HG03575 (cell line): ENCODE measurements around the gene MYO18B.

Experiments used
- ATAC-seq: cut with Tn5 transposase; IDR thresholded peaks from one replicate; pipeline ENCODE4 v1.9.1; 2021; ENCODE audit not compliant: unreplicated experiment, insufficient number of reproducible peaks, low FRiP score; ENCODE audit errors: extremely low read depth

Gene MYO18B

DNA sequence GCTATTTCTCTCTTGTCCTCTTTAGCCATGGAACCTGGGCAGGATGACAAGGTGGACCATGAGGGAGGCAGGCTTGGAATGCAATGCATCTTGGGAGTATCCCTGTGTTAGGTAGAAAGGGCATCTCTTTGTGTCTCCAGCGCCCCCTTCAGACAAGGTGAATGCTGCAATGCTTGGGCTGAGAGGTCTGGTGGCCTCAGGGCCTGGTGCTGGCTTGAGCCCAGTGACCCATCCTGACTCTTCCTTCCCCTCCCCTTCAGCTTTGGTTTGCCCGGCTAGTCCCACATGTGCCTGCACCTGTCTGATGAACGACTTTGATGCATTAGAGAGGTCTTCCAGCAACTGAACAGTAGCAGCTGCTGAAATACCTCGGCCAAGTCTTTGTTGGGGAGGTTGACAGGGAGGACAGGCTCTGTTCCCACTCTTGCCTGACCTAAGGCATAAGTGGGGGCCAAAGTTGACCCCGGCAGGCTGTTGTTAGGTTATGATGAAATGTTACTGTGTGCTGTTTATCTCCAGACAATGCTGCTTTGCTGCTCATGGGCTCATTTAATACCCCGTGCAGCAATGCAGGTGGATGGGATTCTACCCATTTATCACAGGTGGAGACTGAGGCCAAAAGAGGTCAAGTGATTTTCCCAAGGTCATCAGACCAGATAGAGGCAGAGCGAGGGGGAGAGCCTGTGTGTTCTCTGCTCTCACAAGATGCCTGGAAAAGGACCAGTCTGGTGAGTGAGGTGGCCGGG is 22.5 kb downstream of the MYO18B start:
- ATAC-seq: no peak

GRCh38 chr22:25765016-25765367 is 23.0 kb downstream of the MYO18B start:
- no peak for ATAC-seq

DNA sequence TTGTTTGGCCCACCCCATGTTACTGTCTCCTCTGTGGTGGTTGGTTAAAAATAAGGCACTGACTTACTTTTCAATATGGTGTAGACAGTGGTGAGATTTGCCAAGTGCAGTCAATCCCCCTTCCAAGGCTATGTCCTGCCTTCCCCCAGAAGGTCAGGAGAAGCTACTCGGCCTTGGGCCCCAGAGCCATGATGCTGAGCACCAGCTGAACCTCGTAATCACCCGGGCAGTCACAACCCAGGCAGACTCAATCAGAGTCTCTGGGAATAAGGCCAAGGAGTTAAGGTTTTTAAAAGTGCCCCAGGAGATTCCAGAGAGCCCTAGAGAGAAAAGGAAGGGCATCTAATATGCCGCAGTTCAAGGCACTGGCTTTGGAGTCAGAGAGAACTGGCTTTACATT is 23.8 kb downstream of the MYO18B start:
- ATAC-seq: no peak

- ATAC-seq: no peak
Observed at GRCh38 chr22:25766418-25766817, 24.4 kb downstream of the MYO18B start.

DNA sequence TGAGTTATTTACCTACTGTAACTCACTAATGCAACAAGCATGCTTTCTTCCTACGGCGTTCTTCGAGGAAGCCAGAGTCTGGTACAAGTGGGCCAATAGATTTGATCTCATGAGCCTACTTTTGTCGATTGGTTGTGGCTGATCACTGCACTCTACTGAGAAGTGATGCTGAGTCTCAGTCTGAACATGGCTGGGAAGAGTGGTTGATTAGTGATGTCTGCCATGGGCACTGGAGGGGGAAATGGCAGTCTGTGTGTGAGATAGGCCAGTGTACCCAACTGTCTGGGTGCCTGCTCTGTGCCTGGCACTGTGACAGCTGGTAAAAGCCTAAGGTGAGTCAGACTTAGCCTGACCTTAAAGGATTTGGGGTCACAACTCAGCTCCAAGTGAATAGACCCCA is 28.3 kb downstream of the MYO18B start:
- ATAC-seq: no peak

- ATAC-seq: no peak
Observed at GRCh38 chr22:25772288-25772687, 30.3 kb downstream of the MYO18B start.

DNA sequence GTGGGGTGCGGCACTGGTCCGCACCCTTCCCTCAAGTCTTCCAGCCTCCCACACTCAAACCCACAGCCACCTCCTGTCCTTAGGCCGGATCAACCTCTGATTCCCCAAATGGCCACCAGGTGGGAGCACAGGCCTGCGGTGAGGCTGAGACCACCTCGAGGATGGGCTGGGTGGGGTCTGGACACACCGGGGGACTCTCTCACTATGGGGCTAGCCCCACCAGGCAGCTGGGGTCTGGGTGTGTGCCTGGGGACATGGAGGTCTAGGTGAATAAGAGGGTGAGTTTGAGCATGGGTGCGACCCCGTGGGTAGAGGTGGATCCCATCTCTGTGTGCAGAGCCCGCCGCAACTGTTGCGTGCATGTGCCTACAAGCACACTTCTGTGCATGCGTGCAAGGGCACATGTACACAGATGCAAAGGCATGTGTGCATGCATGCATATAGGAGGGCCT is 32.6 kb downstream of the MYO18B start:
- ATAC-seq: no peak

GRCh38 chr22:25775531-25775930 is 33.5 kb downstream of the MYO18B start:
- no peak for ATAC-seq

DNA sequence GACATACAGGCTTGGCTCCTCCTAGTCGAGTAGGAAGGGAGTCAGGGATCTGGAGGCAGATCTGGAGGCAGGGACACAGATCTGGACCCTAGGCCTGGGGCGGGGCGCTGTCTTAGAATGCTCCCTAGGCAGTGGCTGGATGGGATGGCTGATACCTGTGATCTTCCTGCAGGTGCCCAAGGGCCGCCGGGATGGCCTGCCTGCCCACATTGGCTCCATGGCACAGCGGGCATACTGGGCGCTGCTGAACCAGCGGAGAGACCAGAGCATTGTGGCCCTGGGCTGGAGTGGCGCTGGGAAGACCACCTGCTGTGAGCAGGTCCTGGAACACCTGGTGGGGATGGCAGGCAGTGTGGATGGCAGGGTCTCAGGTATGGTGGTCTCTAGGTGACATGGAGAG is 35.4 kb downstream of the MYO18B start:
- no peak for ATAC-seq

GRCh38 chr22:25777870-25778269 is 35.9 kb downstream of the MYO18B start:
- no peak for ATAC-seq

DNA sequence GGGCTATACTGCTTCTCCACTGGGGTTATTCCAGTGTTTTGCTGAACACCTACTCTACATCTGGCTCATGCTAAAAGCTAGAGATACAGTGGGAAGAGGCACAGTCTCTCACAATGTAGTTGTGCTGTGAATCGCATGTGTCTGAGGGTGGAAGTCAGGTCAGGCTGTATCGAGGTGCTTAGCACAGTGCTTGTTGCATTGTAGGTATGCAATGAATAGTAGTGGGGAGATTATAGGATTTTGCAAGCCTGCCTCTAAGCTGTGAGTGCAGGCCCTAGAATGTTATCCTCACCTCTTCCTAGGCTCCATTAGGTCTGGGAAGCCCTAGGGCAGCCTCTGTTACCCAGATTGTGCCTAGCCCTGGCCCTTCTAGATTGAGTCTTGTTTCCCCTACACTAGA is 37.4 kb downstream of the MYO18B start:
- ATAC-seq: no peak

DNA sequence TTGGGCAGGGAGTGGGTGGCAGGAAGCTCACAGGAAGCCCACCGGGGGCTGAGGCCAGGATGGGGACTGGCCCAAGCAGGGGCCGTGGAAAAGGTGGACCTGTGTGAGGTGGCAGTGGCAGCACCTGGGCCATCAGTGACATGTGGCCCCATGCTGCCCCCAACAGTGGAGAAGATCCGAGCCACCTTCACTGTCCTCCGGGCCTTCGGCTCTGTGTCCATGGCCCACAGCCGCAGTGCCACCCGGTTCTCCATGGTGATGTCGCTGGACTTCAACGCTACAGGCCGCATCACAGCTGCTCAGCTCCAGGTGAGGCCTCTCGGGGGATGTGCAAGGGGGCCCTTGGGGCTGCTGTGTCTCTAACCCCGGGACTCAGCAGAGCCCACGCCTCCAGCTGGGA is 37.9 kb downstream of the MYO18B start:
- no peak for ATAC-seq

DNA sequence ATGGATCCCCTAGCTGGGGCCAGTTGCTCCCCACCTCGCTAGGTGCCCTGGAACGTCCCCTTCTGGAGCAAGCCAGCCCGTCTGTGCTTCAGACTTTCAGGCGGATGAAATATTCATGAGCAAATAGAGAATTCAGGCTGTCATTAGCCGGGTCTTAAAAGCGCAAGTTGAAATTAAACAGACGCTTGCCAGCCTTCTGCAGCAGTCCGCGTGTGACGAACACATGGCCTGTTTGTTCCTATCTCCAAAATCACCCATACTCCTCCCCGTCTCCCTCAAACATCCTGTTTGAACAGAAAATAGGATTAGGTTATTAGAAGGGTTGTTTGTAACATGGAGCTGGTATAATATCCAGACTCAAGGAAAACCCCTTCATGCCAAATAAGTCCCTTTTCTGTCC is 38.7 kb downstream of the MYO18B start:
- no peak for ATAC-seq

DNA sequence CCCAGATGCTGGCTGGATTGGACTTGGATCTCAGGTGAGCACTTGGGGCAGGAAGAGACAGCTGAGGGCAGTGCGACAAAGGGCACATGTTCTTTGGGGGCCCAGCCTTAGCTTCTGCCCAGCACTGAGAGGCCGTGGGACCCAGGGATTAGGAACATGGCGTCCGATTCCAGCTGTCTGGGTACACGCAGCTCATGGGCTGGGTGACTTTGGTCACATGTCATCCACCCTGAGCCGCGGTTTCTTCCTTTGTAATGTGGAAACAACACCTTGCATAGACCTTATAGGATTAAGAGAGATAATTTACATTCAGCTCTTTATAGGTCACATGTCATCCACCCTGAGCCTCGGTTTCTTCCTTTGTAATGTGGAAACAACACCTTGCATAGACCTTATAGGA is 39.8 kb downstream of the MYO18B start:
- no peak for ATAC-seq

- no peak for ATAC-seq
Observed at GRCh38 chr22:25782831-25783230, 40.8 kb downstream of the MYO18B start.

GRCh38 chr22:25783856-25784255 is 41.9 kb downstream of the MYO18B start:
- ATAC-seq: no peak

DNA sequence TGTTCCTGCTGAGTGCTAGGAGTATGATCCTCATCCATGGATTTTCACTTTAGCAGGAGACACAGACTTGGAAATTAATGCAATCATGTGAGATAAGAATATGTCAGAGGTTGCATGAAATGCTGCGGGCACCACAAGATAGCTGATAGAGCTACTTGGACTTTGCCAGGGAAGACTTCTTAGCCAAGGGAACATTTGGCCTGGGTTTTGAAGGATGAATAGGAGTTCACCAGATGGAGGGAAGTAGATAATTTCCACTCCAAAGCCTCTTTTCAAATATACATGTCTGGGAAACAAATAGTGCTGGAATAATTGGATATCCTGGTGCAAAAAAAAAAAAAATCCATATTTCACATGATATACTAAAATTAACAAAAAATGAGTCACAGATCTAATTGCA is 44.2 kb downstream of the MYO18B start:
- ATAC-seq: no peak

DNA sequence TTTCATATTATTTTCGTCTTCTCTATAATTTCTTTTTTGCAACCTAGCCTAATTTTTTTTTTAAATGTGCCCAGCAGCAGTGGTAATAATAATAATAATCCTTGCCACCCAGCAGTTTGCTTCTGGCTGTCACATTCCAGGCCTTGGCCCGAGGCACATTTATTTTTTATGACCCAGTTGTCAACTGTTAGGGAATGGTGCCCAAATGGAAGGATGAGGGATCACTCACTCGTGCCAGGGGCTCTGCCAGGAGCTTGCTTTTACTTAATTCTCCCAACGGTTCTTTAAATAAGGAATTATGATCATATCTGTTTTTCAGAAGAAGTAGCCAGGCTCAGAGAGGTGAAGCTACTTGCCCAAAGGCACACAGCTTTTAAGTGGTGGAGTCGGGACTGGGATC is 49.6 kb downstream of the MYO18B start:
- ATAC-seq: no peak

GRCh38 chr22:25795478-25795877 is 53.5 kb downstream of the MYO18B start:
- ATAC-seq: no peak

- ATAC-seq: no peak
Observed at GRCh38 chr22:25797498-25798290, 55.7 kb downstream of the MYO18B start.

GRCh38 chr22:25800766-25801165 is 58.8 kb downstream of the MYO18B start:
- no peak for ATAC-seq
